Left forelimb (tissue), 1 donor: ENCODE results near the gene RBMS1.

Source experiments
- DNase-seq: peaks from one replicate; pipeline ENCODE4 v3.0.0-alpha.2; 2018; ENCODE audit warnings: low spot score

The RBMS1 gene

GRCh38 chr2:160301420-160301819 is 192.2 kb downstream of the RBMS1 start:
- DNase-seq, result no peak

DNA sequence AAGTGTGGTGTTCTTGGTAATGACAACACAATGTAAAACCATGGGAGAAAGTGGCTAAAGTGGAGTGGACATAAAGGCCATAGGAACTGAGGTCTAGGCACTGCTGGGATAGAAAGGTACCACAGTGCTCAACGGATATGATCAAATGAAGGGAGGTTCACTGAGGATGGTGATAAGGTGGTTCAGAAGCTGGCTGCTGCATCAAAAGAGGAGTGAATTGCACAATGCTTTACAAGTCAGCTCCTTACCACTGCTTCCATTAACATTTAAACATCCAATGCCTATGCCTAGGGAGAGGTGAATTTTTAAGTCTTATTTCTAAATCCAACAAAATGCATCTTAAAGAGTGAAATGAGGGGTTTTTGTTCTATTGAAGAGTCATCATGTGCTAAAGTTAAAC is 193.4 kb downstream of the RBMS1 start:
- DNase-seq, result no peak

DNA sequence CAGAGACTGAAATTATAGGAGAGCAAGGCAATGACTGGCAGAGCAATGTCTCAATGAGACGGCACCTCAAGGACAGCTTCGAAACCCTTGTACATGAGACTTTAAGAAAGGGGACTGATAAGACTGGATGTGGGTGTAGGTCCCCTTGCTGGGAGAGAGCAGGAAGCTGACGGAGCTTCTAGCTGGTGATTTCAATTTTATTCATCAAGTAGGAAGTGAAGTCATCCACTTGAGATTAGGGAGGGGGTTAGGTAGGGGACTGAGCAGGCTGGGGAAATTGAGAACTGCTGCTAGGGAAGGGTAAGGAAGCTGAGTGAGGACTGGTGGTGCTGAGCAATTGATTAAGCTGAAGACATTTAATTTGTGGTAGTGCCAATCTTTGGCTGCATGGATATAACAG is 194.1 kb downstream of the RBMS1 start:
- DNase-seq, result no peak

DNA sequence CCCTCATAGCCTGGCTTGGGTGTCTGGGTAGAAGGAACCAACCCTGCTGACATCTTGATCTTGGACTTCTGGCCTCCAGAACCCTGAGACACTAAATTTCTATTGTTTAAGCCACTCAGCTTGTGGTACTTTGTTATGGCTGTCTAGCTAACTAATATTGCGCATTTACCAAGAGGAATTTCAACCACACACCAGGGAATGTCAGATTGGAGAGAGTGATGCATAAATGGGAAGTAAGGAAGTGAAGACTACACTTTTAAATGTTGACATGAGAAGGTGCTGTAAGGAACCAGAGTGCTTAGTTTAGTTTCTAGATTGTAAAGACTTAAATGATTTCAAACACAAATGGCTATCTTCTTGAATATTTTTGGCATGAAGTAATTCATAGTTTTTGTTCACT is 194.6 kb downstream of the RBMS1 start:
- no peak for DNase-seq

- no peak for DNase-seq
Measured at GRCh38 chr2:160295519-160296207, 197.9 kb downstream of the RBMS1 start.

- no peak for DNase-seq
Measured at GRCh38 chr2:160294889-160295288, 198.7 kb downstream of the RBMS1 start.

DNA sequence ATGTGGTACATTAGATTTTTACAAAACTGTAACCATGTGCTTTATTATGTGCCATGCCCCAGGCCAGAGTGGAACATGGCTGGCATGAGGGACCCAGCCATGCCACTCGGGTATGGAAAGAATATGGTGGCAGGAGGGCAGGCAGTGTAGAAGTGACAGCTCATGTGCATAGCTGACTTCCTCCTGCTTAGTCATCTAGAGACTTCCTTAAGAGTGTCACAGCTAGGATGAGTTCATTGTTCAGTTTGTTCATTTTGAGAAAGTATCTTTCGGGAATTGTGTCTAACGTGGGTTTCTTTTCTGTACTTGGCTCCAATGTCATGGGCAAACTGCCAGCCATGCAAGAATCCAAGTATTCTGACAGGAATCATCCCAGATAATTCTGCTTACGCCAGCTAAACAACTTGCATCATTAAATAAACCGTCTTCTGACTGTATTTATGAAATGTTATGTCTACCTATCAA is 199.2 kb downstream of the RBMS1 start:
- DNase-seq, result no peak

DNA sequence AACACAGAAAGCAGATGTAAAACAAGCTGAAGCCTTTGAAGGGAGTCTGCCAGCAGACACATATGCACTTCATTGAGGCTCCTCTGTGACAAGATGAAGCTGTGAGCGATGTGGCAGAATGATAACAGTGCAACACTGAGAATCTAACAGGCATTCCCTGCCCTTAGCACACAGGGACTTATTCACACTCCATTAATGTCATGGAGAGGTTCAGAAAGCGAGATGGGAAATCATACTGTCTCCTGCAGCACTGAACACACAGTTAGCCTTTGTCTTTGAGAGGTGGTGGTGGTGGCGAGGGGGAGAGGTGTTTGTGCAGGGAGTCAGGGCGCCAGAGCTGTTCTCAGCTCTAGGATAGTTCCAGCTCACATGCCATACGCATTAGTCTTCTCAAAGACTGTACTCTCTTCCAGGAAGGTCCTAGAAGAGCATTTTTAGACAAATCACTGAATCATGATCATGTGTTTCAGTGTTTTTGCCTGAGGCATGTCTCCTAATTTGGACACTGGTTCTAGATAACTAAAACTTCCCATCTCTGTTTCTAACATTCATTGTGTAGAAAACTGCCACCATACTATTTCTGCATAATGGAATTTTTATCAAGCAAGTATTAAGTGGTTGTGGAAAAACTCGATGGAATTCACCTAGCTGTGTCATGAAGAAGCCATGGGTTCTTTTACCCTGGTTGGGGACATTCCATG is 200.1 kb downstream of the RBMS1 start:
- DNase-seq, result no peak

GRCh38 chr2:160292225-160292624 is 201.4 kb downstream of the RBMS1 start:
- no peak for DNase-seq

DNA sequence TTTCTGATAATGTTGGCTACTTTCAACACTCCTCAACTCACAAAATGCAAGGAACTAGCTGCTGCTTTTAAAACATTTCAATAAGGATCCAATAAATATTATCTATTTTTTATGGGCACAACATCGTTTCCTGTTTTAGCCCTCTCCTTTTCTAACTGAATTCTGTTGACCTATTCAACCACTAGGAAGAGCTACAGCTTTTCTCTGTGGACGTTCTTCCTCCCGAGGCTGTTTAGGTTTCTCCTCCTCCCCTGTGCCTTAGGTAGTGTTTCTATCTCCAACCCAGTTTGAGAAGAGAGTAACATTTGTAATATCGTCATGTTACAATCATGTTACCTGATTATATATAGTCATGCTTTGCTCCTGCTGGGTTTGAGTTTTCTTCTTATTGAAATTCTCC is 202.2 kb downstream of the RBMS1 start:
- DNase-seq, result no peak

- no peak for DNase-seq
Measured at GRCh38 chr2:160290598-160290997, 203.0 kb downstream of the RBMS1 start.

DNA sequence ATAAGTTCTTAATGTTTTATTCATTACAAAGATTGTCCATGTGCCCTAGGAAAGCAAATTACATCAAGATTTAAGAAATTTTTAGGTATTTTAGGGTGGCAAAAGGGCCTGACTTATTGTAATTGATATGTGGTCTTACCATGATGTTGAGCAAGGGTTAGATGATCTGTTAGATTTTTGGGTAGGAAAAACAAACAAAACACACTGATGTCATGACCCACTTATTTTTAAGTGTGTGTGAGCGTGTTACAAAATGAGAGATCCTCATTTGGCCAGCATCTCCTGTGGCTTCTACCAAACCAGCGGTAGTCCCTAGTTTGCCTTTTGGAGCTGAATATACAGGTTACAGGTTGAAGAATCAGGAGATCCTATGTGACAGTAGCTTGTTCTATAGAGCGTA is 203.8 kb downstream of the RBMS1 start:
- DNase-seq, result no peak

GRCh38 chr2:160289126-160289525 is 204.5 kb downstream of the RBMS1 start:
- DNase-seq, result no peak

- no peak for DNase-seq
Measured at GRCh38 chr2:160288324-160288723, 205.3 kb downstream of the RBMS1 start.

- no peak for DNase-seq
Measured at GRCh38 chr2:160287476-160287875, 206.1 kb downstream of the RBMS1 start.

DNA sequence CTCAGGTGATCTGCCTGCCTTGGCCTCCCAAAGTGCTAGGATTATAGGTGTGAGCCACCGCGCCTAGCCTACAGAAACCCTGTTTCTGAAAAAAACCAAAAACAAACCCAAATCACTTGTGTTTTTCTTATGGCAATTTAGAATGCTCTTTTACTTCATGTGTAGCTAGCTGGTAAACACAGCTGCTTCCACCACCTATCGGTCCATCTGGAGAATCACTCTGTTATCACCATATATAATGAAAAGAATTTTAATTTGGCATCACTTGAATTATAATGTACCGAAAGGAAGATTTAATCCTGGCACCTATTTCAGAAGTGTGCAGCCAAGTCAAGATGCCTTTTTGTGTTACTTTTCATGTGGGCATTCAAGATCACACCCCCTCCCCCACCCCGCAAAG is 207.1 kb downstream of the RBMS1 start:
- DNase-seq, result no peak

GRCh38 chr2:160283675-160284074 is 209.9 kb downstream of the RBMS1 start:
- no peak for DNase-seq

- no peak for DNase-seq
Measured at GRCh38 chr2:160282063-160282580, 211.5 kb downstream of the RBMS1 start.

GRCh38 chr2:160281213-160281612 is 212.4 kb downstream of the RBMS1 start:
- no peak for DNase-seq

- no peak for DNase-seq
Measured at GRCh38 chr2:160279813-160280465, 213.7 kb downstream of the RBMS1 start.

DNA sequence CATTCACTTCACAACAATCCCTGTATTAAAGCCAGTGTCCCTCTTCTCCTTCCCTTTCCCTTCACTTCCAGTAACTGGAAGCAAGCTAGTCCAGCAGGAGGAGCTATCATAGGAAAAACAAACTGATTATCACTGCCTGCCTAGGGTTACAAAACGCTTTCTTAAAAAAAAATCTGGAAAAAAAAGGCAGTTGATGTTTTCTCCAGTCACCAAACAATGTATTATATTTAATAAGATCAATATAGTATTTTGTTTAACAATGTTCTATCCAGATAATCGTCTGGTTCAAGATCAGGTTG is 214.8 kb downstream of the RBMS1 start:
- no peak for DNase-seq

DNA sequence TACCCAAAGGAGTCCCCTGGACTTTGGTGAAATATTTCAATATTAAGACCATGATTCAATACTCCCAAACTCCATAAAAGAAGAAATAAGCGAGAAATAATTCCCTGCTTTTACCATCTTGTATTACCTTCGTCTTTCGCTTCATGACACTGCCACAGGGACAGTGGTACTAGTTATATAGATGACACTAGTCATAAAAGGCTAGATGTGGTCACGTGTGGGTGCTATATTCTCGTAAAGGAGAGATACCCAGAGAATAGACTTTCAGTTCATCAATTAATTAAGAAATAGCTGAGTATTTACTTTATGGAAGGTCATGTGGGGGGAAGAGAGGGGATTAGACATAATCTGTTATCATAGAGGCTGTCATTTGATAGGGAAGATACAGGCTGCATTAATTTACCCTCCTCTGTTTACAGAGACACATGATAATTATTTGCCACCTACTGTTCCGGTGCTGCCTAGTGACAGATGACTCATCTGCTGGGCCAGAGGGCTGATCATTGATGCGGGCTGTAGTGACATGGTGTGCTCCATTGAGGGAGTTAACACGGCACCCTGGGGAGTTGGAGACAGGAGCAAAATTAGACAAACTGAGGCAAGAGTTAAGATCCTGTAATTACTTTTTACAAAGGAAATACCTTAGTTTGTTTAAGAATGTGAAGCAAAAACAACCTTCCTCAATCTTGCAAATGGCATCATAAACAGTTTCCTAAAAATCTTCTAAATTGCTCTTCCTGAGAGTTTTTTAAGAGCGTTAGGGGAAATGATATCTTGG is 215.3 kb downstream of the RBMS1 start:
- no peak for DNase-seq
